MG63 (cell line): ENCODE measurements around the gene NKX1-1. TPM values are rescaled to one million over a fixed set of nuclear protein-coding genes. Genes with fewer than 3 reads are reported as not detected.
"Not testable (repeated sequence)": the region's sequence is repeated elsewhere in the genome, so short reads cannot be mapped to it uniquely, and the experiment has no call there.

Experiments used
- DNase-seq: peaks from one replicate; pipeline ENCODE4 v3.0.0-alpha.2; 2020
- H3K27me3 ChIP-seq: fragments of 250-450 bp; sonication (Bioruptor Pico); 2 replicates; pipeline ENCODE4 v1.5.1; 2020; ENCODE audit warnings: mild to moderate bottlenecking, moderate library complexity
- H3K36me3 ChIP-seq: fragments of 250-450 bp; sonication (Bioruptor Pico); 2 replicates; pipeline ENCODE4 v1.5.1; 2020; ENCODE audit warnings: mild to moderate bottlenecking, moderate library complexity
- H3K4me3 ChIP-seq: fragments of 250-450 bp; sonication (Bioruptor Pico); 2 replicates; pipeline ENCODE4 v1.5.1; 2020; ENCODE audit warnings: mild to moderate bottlenecking, moderate library complexity
- H3K9me3 ChIP-seq: fragments of 250-450 bp; sonication (Bioruptor Pico); 2 replicates; pipeline ENCODE4 v1.5.1; 2020; ENCODE audit warnings: mild to moderate bottlenecking, moderate library complexity
- total RNA-seq: library from RNA; depleted of rRNA; stranded (reverse); fragments of >200 nt; shearing (Covaris generic); gene quantifications from 2 replicates; pipeline ENCODE4 v1.2.3, GENCODE V29; 2014; ENCODE audit warnings: low replicate concordance

The NKX1-1 gene
- total RNA-seq, 1 experiment from 2014 or later = not detected

DNA sequence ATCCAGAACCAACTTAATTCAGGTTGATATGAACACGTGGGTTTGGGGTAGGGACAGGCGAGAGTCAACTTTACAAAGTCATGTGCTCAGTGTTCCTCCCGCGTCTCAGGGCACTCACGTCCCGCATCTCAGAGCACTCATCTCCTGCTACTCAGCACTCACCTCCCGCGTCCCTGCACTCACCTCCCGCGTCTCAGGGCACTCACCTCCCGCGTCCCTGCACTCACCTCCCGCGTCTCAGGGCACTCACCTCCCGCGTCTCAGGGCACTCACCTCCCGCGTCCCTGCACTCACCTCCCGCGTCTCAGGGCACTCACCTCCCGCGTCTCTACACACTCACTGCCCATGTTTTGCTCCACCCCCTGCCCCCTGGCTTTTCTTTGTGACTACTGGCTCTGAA lies 33.7 kb downstream of the NKX1-1 start:
- H3K9me3 ChIP-seq, DNase-seq, H3K36me3 ChIP-seq, H3K4me3 ChIP-seq, H3K27me3 ChIP-seq: not testable (repeated sequence)

DNA sequence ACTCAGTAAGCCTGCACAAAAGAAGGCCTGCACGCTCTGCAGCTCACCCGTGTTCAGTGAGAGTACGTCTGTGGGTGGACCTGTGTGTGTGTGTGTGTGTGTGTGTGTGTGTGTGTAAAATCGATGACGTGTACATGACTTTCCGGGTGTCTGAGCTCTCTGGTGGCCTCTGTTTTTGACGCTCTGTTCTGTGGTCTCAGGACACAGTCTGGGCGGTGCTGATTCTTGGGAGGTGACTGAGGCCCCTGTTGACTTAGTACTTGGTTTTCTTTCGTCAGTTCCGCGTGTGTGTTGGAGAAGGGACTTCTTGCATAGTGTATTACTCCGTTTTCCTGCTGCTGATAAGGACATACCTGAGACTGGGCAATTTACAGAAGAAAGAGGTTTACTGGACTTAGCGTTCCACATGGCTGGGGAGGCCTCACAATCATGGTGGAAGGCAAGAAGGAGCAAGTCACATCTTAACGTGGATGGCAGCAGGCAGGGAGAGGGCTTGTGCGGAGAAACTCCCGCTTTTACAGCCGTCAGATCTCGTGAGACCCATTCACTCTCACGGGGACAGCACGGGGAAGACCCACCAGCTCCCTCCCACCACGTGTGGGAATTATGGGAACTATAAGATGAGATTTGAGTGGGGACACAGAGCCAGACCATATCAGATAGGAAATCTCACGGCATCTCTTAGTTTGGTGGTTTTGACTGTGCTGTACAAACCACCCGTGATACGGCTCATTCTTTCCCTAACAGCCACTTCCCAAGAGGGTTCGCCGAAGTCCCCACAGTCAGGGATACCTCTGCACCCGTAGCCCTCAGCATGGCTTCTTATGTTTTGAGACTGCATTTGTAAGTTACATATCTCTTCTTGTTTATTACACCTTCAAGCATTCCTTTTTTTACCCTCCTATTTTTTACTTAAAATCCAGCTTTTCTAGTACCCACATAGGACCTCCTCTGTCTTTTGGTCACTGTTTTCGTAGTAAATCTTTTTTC lies 34.8 kb downstream of the NKX1-1 start:
- no peak overlapping the region for H3K4me3 ChIP-seq
- H3K9me3 ChIP-seq = no peaks in the 10 kb centered on the region
- no peak for DNase-seq
- H3K27me3 ChIP-seq = no peaks in the 10 kb centered on the region
- no peaks in the 10 kb centered on the region for H3K36me3 ChIP-seq

DNA sequence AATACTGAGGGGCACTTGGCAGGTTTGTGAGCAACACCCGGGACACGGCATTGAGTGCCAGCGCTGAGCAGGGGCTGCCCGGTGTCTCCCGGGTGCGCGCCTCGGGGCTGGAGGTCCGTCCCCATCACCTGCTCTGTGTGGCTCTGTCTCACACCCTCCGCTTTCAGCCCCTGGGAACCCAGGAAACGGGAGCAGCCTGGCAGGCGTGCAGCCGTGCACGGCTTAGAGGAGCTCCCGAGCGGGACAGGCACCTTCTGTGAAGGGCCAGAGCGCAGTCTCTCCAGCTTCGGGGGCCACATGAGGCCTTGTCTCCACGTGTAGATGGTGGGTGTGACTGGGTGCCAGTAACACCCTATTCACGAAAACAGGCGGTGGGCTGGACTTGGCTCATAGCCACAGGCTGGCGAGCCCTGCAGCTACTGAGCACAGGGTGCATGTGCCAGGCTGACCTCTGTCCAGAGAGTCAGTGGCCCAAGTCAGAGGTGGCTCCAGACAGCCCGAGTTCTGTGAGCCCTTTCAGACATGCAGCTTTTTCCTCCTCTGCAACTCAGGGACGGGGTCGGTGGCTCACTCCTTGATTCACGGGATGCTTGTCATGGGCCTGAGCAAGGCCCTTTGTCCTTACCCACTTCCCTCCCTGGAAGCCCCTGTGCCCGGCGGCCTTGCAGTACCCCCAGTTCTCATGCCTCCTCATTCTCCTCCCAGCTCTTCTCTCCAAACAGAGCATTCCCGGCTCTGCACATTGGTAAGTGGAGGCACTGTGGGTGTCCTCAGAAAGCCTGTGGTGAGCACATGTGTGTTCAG lies 35.7 kb downstream of the NKX1-1 start:
- H3K36me3 ChIP-seq = no peaks in the 10 kb centered on the region
- H3K27me3 ChIP-seq = no peaks in the 10 kb centered on the region
- no peaks in the 10 kb centered on the region for H3K9me3 ChIP-seq
- no peak for DNase-seq
- no peak overlapping the region for H3K4me3 ChIP-seq

DNA sequence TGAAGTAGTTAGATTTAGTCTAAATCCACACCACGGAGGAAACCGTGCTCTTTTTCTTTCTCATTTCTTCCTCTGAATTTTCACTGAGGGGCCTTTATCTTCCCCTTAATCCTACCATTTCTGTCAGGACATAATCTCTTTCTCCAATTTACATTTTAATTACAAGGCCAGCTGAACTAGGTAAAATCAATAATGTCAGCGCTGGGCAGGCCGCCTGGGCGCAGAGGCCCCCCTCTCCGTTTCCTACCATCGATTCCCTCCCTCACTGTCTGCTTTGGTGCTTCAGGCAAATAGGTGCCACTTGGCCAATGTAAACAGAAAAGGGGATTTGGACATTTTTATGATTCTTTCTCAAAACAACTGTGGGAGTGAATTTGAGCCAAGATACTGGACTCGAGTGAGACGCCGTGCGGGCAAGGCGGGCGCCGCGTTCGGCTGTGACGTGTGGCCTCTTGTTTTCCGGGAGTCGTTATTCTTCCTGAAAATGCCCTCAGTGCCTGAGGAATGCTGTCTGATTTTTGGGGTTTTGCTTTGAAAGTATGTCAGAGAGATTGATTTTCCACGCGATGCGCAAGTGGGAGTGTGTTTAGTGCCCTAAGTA lies 36.7 kb downstream of the NKX1-1 start:
- H3K36me3 ChIP-seq = no peaks in the 10 kb centered on the region
- DNase-seq = no peak

DNA sequence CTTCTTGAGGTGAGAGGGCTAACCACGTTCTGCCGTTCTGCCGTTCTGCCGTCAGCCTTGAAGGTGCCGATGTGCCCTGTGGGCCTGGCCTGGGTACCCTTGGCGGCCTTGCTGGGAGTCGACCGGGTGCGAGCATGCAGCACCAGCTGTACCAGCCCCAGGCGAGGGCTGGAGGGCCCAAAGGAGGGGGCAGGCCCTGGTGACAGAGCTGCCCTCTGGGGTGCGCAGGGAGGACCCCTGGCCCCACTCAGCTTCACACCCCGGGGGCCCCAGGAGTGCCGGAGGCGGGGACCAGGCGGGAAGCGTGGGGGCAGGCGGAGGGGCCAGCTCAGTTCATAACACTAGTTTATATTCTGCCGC lies 37.2 kb downstream of the NKX1-1 start:
- no peaks in the 10 kb centered on the region for H3K36me3 ChIP-seq
- DNase-seq = no peak
- H3K27me3 ChIP-seq = no peaks in the 10 kb centered on the region
- H3K4me3 ChIP-seq = no peak overlapping the region
- H3K9me3 ChIP-seq = no peaks in the 10 kb centered on the region

More for the DNA sequence above, 36.7 kb downstream of the NKX1-1 start:
- Histone ChIP-seq H3K4me3 (no peak overlapping the region), H3K9me3 (no peaks in the 10 kb centered on the region), H3K27me3 (no peaks in the 10 kb centered on the region)

DNA sequence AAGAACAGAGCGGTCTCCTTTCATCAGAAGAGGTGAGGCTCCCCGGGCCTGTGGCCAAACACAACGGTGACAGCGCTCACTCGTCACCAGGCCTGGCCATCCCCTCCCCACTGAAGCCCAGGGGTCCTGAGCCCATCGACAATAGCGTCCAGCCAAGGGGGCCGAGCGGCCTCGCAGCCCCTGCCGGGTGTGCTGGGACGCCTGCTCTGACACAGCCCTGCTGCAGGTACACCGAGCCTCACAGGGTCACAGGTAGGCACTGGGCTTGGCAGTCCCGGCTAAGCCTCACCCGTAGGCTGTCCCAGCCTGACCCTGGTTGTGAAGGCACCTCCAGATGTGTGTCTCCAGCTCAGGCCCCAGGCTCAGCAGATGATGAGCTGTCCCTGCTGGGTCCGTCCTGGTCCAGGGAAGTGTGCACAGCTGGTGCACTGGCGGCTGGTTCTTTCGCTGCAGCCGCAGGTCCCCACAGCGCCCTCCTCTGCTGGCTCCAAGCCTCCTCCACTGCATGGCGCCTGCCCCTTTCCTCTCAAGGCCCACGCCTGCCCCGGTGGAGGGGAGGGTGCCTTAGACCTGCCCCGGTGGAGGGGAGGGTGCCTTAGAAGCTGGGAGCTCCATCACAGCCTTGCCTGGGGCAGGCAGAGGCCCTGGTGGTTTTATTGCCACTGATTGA lies 37.7 kb downstream of the NKX1-1 start:
- Histone ChIP-seq H3K4me3 (no peak overlapping the region), H3K27me3 (no peaks in the 10 kb centered on the region), H3K36me3 (no peaks in the 10 kb centered on the region), H3K9me3 (no peaks in the 10 kb centered on the region)
- DNase-seq = no peak

DNA sequence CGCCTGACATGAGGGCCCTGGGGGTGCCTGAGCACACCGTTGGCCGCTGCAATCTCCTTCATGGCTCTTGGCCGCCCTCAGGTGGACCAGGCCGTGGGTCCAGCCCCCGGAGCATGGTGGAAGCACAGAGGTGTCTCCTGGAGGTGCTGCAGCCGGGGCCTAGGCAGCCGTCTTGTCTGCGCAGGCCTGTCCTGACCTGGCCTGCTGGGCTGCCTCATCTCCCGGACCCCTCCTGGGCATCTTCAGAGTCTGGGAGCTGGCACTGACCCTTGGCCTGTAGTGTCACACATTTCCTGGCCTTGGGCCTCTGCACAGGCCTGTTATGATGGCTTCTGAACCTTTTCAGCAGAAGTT lies 38.3 kb downstream of the NKX1-1 start:
- Histone ChIP-seq H3K4me3 (no peak overlapping the region), H3K9me3 (no peaks in the 10 kb centered on the region), H3K27me3 (no peaks in the 10 kb centered on the region), H3K36me3 (no peaks in the 10 kb centered on the region)
- DNase-seq = no peak

DNA sequence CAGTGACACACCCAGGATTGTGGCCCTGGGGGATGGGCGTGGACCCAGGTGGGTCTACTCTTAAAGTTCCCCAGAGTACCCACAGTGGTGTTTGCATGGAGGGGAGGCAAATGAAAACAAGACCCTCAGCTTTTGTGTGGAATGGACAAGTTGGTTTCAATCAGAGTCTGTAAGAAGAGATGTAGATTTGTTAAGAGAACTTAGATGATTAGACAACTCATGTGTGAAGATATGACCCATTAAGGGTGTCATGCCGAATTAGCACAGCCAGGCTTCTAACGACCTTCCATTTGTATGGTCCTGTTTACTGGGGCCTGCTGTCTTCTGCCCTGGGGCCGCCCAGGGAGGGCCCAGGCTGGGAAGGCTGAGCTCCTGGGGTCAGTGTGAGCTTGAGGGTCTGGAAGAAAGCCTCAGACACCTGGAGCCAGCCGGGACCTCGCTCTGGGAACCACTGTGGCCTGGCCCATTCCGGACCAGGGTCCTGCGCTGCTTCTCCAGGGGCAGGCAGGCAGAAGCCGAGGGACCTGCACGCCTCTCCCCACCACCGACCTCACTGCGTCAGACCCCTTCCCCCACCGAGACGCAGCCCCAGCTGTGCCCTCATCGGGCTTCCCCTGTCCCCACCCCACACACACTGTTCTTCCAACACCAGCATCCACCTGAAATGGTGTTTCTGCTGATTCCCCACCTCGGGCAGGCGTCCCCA lies 38.9 kb downstream of the NKX1-1 start:
- Histone ChIP-seq H3K9me3 (no peaks in the 10 kb centered on the region), H3K36me3 (no peaks in the 10 kb centered on the region), H3K27me3 (no peaks in the 10 kb centered on the region), H3K4me3 (no peak overlapping the region)
- DNase-seq = no peak

DNA sequence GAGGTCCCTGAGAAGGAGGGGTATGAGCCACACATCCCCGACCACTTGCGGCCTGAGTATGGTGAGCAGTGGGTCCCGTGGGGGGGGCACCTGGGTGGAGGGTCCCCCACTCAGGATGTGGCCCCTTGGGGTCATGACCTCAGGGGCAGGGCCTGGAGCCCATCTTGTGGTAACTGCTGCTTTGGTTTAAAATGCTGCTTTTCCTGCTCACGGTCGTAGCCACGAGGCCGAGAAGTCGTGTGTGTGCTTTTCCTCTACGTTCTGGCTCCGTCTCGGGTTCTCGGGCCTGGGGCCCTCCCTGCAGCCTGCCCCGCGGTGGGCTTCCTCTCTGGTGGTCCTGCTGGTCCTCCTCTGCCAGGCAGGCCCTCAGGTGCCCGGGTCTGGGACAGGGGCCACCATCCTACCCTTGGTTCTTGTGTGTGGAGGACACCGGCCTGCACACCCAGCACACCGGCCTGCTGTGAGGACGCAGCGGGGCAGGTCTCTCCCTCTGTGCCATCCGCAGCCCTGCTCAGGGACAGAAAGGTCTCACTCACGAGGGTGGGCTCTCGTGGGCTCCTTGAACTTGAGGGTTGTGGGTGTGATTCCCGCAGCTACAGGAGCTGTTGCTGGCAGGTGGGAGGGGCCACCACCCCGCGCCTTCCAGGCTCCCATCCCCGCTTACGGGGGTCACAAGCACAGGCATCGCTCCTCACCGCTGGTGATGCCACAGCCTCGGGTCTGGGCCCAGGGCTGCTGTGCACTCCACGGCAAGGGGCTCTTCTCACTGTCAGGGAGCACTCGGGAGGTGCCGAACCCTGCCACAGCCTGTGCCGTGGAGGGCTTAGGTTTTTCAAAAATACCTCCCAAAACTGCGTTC lies 39.6 kb downstream of the NKX1-1 start:
- Histone ChIP-seq H3K4me3 (no peak overlapping the region), H3K27me3 (no peaks in the 10 kb centered on the region), H3K9me3 (no peaks in the 10 kb centered on the region), H3K36me3 (no peaks in the 10 kb centered on the region)
- no peak for DNase-seq

DNA sequence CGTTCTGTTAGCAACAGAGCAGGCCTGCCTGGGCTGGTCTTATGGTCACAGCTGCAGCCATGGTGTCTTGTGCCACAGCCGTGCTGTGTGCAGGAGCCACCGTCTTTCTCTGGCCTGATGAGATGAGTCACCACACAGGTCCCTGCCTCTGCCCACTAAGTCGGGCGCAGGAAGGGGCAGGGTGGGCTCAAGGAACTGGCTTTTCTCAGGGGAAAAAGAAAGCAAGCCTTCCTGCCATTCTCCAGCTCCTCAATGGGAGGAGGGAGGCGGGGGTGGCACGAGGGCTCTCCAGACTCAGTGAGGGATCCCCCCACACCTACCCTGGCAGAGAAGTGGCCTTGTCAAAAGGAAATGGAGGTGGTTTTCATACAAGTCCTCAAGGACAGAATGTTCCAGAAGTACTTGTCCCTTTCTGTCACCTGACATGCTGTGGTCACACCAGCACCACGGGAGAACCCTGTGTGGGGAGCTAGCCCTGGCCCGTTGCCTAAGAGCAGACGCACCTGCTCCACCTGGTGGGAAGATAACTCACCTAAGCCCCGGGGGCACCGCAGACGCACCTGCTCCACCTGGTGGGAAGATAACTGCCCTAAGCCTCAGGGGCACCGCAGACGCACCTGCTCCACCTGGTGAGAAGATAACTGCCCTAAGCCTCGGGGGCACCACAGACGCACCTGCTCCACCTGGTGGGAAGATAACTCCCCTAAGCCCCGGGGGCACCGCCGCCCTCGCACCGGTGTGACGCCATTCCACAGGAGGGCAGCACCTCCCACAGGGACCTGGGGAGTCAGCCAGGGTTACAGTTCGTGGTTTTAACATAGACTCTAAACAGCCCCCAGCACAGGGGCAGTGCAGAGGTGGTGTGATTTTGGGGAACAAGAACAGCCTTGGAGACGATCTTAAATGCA lies 40.7 kb downstream of the NKX1-1 start:
- Histone ChIP-seq H3K27me3 (no peaks in the 10 kb centered on the region), H3K4me3 (no peak overlapping the region), H3K36me3 (no peaks in the 10 kb centered on the region), H3K9me3 (no peaks in the 10 kb centered on the region)
- DNase-seq = no peak

DNA sequence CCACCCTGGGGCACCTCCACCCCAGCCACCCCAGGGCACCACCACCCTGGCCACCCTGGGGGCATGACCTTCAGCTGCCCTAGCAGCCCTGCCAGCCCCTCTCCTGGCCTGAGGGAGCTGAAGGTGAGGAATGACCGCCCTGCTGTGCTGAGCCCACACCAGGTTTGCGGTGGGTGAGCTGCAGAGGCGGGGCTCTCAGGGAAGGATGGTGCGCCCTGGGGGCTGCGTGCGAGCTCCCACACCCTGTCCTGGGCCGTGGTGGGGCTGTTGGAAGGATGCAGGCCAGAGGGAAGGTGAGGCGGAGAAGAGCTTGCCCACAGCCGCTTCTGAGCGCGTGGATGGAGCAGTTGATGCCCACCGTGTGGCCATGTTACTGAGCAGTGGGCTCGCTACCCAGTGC lies 41.5 kb downstream of the NKX1-1 start:
- DNase-seq = no peak
- no peak overlapping the region for H3K4me3 ChIP-seq
- no peaks in the 10 kb centered on the region for H3K9me3 ChIP-seq
- H3K36me3 ChIP-seq = no peaks in the 10 kb centered on the region
- H3K27me3 ChIP-seq = no peaks in the 10 kb centered on the region

DNA sequence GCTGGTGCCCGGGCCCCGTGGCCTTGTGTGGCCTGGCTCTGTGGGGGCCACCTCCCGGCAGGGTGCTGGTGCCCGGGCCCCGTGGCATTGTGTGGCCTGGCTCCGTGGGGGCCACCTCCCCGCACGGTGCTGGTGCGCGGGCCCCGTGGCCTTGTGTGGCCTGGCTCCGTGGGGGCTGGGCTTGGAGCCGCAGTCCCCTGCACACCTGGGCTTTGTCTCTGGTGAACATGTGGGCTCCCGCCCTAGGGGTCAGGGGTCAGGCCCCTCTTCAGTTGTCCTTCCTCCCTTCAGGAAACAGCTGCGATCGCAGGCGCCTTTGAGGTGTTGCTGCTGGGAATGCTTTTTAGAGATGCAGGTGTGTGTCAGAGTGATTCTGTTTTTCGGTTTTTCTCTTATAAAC lies 42.0 kb downstream of the NKX1-1 start:
- DNase-seq = no peak
- Histone ChIP-seq H3K27me3 (no peaks in the 10 kb centered on the region), H3K36me3 (no peaks in the 10 kb centered on the region), H3K9me3 (no peaks in the 10 kb centered on the region), H3K4me3 (no peak overlapping the region)

DNA sequence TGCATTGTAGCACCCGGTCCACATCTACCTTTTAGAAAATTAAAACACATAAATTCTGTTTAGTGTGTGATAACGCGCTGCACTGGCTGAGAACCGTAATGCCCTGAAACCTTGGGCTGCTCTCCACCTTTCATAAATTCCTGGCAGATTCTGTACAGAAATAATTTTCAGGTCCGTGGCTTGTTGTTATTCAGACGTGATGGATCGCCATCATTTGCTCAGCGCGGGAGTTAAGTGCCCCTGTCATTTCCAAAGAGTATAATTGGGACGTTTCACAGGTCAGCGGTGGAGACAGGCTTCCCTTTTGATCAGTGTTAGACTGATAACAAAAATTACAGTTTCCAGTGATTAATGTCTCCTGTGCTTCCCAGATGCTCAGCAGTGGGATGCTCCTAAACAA lies 42.7 kb downstream of the NKX1-1 start:
- Histone ChIP-seq H3K9me3 (no peaks in the 10 kb centered on the region), H3K4me3 (no peak overlapping the region), H3K27me3 (no peaks in the 10 kb centered on the region), H3K36me3 (no peaks in the 10 kb centered on the region)
- DNase-seq = no peak

DNA sequence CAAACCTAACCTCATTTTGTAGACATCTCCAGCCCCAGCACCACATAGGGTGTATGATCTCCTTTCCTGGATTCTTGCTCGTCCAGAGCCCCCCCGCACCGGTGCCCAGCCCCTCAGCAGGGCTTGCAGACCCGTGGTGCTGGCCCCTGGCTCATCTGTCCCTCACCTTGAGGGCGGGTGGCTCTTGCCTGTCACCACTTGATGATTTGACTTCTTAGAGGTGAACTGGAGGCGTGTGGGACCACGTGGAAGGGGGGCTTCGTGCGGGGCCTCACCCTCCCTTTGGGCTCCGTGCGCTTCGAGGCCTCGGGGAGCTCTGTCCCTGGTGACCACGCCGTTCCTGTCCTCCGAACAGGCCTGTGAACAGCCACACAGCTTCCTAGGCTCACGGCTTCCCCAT lies 43.7 kb downstream of the NKX1-1 start:
- Histone ChIP-seq H3K27me3 (no peaks in the 10 kb centered on the region), H3K36me3 (no peaks in the 10 kb centered on the region), H3K4me3 (no peak overlapping the region), H3K9me3 (no peaks in the 10 kb centered on the region)
- DNase-seq = no peak

DNA sequence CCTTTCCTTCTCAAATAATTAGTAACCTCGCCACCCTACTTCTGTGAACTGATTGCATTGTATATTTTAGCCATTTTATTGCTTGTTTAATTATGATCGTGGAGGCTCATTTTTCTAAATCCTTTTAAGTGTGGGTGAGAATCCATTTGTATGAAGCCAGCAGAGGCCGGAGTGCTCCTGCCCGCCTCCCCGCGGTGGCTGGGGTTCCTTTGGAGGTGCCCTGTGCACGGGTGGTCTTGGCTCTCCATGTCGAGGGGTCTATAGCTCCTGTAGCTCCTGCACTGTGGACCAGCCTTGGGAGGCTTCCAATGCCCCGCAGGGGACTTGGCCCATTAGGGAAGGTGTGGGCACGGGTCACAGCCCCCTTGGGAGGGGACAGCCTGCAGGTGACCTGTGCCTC lies 44.2 kb downstream of the NKX1-1 start:
- Histone ChIP-seq H3K36me3 (no peaks in the 10 kb centered on the region), H3K9me3 (no peaks in the 10 kb centered on the region), H3K4me3 (no peak overlapping the region), H3K27me3 (no peaks in the 10 kb centered on the region)
- DNase-seq = no peak
